Measurements from ENCODE around the gene EVA1C.
"Not testable (repeated sequence)": the region's sequence is repeated elsewhere in the genome, so short reads cannot be mapped to it uniquely, and the experiment has no call there.

Gene EVA1C

DNA sequence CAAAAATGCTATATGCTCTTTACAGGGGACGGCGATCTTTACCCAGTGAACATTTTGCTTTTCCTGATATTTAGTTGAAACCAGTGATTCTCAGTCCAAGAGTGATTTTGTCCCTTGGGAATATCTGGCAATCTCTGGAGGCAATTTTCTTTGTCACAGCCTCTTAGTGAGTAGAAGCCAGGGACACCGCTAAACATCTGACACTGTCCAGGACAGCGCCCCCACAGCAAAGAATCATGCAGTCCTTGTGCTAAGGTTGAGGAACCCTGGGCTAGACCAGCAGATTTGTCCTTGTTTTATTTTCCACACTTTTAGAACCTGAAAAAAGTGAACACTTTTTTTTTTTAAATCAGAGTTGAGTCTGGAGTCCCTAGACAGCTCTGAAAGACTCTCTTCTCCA lies 13.1 kb downstream of the EVA1C start:
- DNase-seq = no peak

DNA sequence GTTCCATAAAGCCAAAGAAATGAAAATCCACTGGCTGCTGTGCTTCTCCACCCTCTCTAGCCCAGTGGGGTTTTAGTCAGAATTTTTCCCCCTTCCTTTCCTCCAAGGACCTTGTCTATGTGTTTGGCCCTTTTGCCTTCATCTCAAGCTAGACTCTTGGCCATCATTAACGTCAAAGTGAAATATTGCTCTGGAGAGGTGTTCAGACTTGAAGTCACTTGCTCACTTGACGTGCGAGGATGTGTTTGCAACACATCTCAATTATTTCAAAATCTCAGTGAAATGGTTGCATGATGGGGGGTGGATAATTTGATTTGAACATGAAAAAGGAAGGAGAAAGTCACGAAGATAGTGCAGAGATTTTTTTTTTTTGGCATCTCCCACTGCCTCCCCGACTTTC lies 13.6 kb downstream of the EVA1C start:
- DNase-seq = no peak

DNA sequence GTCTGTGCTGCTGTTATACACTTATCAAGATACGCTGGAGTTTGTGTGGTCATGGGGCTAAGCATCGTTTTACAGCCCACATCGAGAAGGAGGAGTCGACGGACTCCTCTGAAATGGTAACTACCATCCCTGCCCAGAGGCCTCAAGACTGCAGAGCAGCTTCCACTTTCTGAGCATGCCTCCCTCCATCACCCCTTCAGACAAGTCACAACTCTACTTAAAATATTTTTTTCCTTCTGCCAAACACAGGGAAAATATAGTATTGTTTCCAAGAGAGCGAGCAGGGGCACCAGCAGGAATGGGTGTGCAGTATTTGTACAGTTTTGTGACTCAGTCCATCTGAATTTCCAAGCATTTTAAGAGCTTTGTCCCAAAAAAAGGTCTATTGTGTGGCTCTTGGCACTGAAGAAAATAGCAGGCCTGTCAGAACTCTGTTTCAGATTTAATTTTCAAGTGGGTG lies 14.1 kb downstream of the EVA1C start:
- DNase-seq = no peak

DNA sequence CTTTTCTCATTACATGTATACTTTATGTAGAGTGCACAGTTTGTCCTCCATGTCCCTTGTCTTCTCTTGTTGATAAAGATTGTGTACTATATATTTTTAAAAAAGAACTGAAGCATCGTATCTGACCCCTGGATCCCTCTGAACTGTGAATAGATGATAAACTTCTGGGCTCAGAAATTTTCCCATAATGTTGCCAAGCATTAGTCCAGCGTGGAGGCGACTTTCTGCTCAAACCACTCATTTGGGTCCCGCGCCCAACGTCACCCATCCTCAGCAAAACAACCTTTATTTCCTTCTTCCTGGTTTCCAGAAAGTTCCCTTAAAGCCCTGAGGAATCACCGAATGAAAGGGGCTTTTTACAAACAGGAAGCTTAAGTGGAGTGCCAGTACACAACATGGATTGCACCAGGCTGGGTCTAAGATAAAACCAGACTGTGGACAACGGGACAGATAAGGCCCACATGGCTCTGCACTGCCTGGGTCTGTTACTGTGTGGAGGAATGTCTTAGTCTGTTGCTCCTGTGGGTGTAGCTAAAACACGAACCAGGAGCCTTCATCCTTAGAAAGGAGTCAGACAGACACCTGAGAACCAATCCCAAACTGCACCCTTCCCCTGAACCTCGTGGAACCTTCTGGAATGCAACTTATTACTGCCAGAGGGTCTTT lies 15.6 kb downstream of the EVA1C start:
- no peak for DNase-seq

DNA sequence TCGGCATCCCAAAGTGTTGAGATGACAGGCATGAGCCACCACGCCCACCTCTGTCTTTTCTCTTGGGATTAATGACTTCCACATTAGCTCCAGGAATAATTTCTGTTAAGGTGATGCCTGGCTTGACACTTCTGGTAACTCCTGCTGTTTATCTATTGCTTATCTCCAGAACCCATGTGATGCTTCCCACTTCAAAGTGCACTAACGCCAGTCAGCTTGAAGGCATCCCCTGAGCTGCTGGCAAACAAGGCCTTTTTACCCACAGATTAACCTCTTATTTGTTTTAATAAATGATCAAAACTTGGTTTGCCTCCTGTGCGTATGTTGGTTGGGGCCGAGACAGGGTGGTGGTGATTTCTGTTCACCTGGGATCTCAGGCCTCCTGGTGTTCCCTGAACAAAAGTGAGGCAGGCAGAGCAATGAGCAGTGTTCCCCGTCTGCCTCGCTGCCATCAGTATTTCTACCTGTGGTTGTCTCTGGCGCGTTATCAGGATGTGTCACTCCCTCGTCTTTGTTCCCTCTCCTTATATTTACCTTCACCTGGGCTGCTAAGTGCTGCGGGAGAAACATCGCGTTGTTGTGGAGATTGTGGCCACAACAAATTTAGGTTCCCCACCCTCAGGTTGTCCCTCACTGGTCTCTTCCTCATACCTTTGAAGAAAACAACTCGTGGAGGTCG lies 20.6 kb downstream of the EVA1C start:
- DNase-seq = not testable (repeated sequence)

DNA sequence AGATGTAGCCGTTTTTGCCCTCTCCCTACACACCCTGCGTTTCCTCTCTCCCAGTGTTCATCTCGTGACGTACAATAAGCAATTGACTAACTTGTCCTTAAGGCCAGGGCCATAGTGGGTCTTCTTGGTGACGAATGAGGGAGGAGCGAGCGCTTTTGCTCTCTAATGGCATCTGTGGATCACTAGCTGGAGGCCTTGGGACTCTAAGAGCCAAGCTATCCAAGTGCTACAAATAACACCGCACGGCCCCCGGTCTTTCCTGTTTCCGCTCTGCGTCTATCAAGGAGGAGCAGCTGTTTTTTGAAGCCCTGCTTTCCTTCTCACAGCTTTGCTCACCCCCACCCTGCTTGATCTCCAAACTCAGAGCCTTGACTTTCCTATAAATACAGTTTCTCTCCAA lies 25.2 kb downstream of the EVA1C start:
- no peak for DNase-seq

DNA sequence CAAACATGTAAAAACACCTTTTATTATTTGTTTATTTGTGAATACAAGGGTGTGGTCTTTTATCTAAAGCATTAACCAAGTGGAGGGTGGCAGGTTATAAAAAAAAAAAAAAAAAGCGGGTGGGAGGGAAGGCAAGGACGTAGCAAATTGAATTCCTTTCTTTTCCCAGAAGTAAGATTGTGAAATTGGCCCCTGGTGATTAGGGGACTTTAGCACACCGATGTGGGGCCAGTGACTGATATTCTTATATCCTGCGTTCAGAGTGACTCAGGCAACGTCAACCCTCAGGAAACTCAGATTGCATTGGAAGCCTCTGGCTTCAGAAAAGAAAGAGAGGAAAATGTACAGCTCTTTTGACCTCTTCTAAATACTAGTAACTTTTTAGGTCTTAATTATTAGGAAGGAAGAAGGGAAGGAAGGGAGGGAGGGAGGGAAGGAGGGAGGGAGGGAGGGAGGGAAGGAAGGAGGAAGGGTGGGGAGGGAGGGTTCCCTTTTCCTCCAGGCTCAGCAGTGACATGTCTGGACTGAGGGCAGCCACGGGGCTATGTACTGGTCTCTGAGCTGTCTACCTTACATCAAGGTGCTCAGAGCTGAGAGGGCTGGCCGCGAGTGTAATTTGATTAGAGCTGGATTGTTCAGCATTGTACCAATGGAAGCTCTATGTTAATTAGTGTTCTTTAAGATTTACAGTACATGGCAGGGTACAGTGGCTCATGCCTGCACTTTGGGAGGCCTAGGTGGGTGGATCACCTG lies 30.2 kb downstream of the EVA1C start:
- DNase-seq = no peak

DNA sequence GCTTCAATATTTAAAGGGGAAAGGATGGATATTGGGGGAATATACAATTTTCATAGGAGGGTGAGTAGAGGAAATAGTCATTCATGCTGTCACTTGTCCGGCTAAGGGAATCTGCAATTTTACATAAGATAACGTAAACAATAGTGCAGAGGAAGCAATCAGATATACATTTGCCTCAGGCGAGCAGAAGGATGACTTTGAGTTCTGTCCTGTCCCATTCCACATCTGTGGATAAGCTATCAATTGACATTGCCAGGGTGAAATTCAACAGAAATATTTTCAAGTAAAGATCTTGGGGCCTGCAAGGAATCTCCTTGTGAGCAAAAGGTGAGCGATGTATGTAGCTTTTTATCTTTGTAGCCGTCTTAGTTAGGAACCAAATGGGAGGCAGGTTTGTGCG lies 32.6 kb downstream of the EVA1C start:
- DNase-seq = no peak

DNA sequence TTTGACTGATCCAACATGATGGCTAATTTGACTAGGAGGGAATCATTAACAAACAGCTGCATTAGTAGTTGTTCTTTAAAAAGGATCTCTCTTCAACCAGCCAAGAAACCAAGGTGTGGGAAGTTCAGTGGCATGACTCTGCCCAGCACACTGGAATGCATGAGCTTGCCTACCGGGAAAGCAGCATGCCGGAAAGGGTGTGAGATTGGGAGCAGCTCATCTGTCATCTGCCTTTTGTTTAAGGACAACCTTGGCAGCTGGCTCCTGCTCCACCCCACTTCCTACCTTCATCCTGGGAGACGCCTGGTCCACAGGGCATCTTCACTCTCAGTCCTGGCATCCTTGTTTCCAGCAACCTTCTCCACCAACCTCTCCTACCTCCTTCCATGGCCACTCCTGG lies 33.9 kb downstream of the EVA1C start:
- not testable (repeated sequence) for DNase-seq

DNA sequence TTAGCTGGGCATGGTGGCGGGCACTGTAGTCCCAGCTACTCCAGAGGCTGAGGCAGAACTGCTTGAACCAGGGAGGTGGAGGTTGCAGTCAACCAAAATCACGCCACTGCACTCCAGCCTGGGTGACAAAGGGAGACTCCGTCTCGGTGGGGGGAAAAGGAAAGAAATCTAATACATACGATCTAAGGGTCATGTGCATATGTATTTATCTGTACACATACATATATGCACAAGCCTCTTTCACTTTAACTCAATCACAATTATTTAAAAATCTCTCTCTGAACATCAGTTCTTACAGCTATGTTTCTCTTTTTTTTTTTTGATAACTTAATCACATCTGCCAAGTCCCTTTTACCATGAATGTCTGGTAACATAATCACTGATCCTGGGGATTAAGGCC lies 34.7 kb downstream of the EVA1C start:
- no peak for DNase-seq

DNA sequence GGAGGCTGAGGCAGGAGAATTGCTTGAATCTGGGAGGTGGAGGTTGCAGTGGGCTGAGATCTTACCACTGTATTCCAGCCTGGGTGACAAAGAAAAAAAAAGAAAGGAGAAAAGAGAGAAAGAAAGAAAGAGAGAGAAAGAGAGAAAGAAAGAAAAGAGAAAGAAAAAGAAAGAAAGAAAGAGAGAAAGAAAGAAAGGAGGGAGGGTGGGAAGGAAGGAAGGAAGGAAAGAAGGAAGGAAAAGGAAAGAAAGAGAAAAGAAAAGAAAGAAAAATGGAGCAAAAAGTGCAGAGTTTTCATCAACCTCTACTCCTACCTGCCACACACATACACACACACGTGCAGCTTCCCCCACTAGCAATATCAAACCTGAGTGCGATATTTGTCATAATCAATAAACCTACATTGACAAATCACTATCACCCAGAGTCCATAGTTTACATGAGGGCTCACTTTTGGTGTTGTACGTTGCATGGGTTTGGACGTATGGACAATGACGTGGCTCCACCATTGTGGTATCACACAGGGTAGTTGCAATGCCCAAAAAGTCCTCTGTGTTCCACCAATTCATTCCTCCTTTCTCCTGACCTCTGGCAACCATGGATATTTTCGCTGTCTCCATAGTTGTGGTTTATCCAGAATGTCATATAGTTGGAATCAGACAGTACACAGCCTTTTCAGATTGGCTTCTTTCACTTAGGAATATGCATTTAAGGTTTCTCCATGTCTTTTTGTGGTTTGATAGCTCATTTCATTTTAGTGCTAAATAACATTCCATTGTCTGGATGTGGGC lies 36.5 kb downstream of the EVA1C start:
- no peak for DNase-seq

DNA sequence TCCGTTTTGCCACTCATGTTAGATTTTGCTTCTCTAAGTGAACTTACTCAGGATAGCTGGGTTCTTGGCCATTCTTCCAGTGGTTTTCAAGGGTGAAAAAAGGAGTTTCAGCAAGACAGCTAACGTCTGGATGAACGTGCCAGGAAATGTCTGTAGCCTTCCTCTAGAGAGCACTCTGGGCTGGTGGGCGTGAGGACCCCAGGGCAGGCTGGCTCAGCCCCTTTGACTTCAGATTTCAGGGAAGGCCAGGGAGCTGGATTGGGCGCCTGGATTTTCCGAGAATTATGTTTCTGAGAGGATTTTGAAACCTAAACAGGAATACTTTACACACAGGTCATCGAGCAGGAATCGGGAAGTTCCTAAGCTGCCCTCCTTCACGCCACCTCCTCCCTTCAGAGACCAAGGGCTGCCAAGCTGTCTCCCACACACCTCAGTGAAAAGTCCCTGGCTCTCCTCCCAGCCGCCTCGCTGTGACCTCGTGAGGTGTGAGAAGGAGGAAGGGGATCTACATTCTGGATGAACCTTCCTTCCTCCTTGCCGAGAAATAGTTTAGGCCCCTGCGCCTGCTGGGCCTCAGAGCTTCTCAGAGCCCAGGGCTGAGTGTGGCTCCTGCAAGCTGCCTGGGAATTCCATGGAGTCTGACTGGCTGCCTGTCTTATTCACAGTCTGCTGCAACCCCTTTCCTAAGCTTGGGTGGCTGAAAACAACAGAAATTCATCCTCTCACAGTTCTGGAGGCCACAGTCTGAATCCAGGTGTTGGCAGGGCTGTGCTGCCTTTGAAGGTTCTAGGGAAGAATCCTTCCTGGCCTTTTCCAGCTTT lies 38.6 kb downstream of the EVA1C start:
- DNase-seq = not testable (repeated sequence)

DNA sequence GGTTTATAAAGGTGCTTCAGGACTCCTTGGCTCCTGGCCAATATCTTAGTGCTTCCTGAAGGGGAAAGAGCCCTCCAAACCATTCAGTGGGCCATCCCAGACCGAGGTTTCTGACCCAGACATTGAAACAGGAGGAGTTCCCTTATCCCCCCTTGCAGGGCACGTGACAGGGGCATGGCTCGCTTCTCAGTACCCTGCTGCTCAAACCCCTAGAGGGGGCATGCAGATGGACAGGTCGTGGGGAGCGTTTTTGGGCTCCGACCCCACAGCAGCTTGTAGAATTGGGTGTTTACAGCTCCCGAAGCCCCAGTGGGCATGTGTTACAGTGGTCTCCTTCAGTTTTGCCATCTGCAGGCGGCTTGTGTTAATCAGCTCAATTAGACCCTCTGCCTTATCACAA lies 39.7 kb downstream of the EVA1C start:
- not testable (repeated sequence) for DNase-seq

DNA sequence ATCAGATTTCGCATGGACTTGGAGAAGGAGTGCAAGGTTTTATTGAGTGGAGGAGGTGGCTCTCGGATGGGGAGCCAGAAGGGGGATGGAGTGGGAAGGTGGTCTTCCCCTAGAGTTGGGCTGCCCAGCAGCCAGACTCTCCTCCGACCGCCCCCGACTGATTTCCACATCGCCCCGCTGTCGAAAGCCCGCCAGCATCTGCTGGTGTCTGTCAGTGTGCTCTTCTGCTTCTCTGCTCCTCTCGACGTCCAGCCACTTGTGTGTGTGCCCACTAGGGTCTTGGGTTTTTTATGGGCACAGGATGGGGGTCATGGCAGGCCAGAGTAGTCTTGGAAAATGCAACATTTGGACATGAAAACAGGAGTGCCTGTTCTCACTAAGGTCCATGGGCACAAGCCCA lies 40.1 kb downstream of the EVA1C start:
- no peak for DNase-seq

DNA sequence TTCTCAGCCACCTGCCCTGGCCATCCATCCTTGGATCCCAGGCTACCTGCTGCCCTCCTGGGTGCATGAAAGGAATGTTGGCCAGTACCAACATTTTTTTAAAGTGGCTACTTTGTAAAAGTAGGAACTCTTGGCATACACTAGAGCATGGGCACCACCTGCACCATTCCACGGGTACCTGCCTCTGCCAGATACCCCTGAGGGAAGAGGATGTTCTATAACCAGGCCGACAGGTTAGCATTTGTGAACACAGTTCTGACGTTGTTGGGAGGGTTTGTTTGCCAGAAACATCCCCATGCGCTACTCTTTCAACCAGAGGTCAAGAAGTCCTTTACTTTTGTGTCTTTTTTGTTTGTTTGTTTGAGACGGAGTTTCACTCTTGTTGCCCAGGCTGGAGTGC lies 43.0 kb downstream of the EVA1C start:
- no peak for DNase-seq

DNA sequence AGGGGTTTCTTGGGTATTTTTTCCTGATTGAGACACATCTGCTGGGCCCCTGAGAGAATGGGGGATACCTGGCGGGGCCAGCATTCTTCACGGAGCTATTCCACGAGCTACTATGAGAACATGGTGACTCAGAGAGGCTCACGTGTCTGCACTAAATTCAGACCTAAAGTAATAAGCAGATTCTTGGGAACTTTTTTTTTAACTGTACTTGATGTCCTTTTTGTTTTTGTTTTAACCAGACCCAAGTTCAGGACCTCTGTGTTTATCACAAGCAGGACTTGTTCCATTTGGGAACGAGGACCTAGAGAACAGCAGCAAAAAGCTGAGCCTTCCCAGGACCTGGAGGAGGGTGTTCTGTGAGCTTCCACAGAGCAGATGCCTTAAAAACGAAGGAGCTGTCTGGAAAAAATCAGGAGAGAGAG lies 44.0 kb downstream of the EVA1C start:
- DNase-seq = no peak

DNA sequence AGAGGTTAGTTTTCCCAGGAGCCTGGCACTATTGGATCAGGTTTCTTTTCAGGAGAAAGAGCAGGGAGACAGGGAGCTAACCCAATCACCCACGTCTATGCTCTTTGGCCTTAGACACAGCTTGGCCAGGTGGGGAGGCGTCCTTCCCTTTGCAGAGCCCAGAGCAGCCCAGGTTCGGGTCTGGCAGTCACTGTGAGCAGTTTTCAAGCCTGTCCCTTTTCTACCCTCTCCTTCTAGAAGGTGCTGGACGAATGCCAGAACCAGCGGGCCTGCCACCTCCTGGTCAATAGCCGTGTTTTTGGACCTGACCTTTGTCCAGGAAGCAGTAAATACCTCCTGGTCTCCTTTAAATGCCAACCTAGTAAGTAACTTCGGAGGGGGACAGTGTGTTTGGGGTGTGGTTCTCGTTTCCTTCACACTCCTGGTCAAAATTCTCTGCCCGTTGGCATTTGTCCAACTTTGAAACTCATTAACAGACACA lies 44.9 kb downstream of the EVA1C start:
- no peak for DNase-seq

DNA sequence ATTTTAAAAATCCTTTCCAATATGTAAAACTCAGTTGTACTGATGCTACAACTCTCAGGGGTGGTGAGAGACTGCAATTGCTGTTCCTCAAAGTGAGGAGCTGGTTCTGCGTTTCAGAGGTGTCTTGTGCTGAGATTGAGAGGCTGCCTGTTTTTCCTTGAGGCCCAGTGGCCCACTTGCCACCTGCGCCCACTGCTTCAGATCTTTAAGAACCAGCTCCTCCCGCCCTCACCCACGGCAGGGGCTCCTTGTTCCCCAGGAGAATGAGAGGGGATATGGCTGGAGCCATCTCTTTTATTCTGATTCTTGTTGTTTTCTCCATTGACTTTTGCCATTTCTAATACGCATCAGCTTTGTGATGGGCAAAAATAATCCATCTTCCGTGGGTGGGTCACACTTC lies 45.5 kb downstream of the EVA1C start:
- DNase-seq = no peak

DNA sequence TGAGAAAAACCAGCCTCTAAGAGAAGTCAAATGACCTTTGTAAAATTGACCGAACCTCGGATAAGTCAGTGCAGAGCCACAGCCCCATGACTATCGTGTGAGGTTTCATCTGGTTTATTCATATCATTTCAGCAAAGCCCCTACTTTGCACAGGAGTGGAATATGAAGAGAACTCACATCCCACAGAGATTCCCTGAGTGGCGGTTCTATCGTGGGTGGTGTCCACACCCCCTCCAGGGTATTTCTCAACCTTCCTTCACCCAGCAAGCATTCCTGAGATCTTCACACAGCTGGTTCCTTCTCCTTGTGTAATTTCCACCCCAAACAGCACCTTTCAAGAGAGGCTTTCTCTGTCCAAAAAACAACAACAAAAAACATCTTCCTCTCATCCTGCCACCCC lies 47.5 kb downstream of the EVA1C start:
- DNase-seq = no peak

DNA sequence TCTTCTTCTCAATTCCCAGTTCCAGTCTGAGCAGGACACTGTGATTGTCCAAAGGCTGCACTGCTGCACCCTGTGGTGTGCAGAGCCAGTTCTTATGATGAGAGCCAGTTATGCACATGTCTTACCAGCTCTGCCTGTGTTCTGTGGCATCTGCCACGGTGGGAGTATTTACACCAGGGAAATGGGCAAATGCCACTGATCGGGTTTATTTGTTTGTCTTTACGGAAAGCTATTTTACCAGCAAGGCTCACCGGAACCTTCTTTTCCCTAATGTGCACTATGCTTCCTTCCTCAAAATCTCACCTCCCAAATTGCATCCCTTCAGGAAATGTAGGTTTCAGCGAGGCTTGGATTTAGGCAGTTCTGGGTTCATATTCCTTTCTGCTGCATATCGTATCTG lies 49.0 kb downstream of the EVA1C start:
- no peak for DNase-seq

DNA sequence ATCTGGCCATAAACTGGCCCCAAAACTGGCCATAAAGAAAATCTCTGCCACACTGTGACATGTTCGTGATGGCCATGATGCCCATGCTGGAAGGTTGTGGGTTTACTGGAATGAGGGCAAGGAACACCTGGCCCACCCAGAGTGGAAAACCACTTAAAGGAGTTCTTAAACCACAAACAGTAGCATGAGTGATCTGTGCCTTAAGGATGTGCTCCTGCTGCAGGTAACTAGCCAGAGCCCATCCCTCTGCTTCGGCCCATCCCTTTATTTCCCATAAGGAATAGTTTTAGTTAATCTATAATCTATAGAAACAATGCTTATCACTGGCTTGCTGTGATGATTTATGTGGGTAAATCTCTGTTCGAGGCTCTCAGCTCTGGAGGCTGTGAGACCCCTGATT lies 50.1 kb downstream of the EVA1C start:
- not testable (repeated sequence) for DNase-seq

DNA sequence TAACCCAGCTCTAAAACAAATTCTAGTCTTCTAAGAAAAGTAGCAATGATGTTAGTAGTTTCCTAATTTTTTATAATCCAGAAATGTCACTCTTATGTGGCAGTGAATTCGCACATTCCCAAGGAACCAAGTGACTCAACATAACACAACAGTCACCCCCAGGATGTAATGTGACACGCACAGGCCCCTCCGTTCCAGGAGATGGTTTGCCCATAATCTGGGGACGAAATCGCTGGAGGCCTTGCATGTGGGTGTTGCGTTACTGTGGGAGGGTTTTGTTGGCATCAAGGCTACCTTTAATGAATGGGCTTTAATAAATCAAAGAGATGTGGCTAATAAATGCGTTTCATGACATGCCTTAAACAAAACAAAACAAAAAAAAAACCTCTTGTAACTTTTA lies 50.9 kb downstream of the EVA1C start:
- no peak for DNase-seq
